GM19397 (cell line): ENCODE measurements around the gene ALLC.

Experiments used
- ATAC-seq: cut with Tn5 transposase; IDR thresholded peaks from one replicate; pipeline ENCODE4 v1.9.1; 2021; ENCODE audit warnings: mild to moderate bottlenecking, moderate library complexity; ENCODE audit not compliant: unreplicated experiment

ALLC gene

GRCh38 chr2:3639015-3639630, 18.9 kb upstream of the ALLC start:
- ATAC-seq = no peak

- ATAC-seq = no peak
Measured at GRCh38 chr2:3639653-3640052, 18.3 kb upstream of the ALLC start.

GRCh38 chr2:3641181-3641580, 16.8 kb upstream of the ALLC start:
- ATAC-seq = no peak

- no peak for ATAC-seq
Measured at GRCh38 chr2:3641841-3642421, 16.1 kb upstream of the ALLC start.

- no peak for ATAC-seq
Measured at GRCh38 chr2:3642521-3643215, 15.3 kb upstream of the ALLC start.

GRCh38 chr2:3643371-3644245, 14.4 kb upstream of the ALLC start:
- no peak for ATAC-seq

GRCh38 chr2:3644246-3644525, 13.8 kb upstream of the ALLC start:
- no peak for ATAC-seq

GRCh38 chr2:3644891-3645605, 13.0 kb upstream of the ALLC start:
- no peak for ATAC-seq

- ATAC-seq = no peak
Measured at GRCh38 chr2:3645745-3646389, 12.1 kb upstream of the ALLC start.

GRCh38 chr2:3646446-3646845, 11.6 kb upstream of the ALLC start:
- ATAC-seq = no peak

GRCh38 chr2:3647246-3647645, 10.8 kb upstream of the ALLC start:
- no peak for ATAC-seq

- no peak for ATAC-seq
Measured at GRCh38 chr2:3647831-3648651, 10.0 kb upstream of the ALLC start.

- no peak for ATAC-seq
Measured at GRCh38 chr2:3648652-3649177, 9.3 kb upstream of the ALLC start.

GRCh38 chr2:3649581-3649980, 8.4 kb upstream of the ALLC start:
- ATAC-seq = no peak

GRCh38 chr2:3650140-3650920, 7.7 kb upstream of the ALLC start:
- no peak for ATAC-seq

GRCh38 chr2:3651691-3652648, 6.0 kb upstream of the ALLC start:
- peak; percentile 92 for ATAC-seq

- ATAC-seq = no peak
Measured at GRCh38 chr2:3652896-3653625, 4.9 kb upstream of the ALLC start.
